Activated CD4-positive, alpha-beta memory T cell treated with anti-CD3 and anti-CD28 coated beads, Interleukin-2, amount 10 ng/mL, durations not matched to agents 7 days and 5 days (primary cell): Measurements from ENCODE around the gene QRICH1. TPM values are rescaled to one million over a fixed set of nuclear protein-coding genes. Genes with fewer than 3 reads are reported as not detected.
"Not testable (repeated sequence)": the region's sequence is repeated elsewhere in the genome, so short reads cannot be mapped to it uniquely, and the experiment has no call there.

ENCODE experiments used
- CTCF ChIA-PET: fragments of 350-600 bp; sonication (Branson Sonifier 250); formaldehyde crosslinking; loops from one replicate; lab custom pipeline; 2021; ENCODE audit warnings: antibody characterized with exemption, inconsistent platforms; lab: Charles Lee
- POLR2A ChIA-PET: fragments of 350-600 bp; sonication (Branson Sonifier 250); formaldehyde crosslinking; loops from one replicate; lab custom pipeline; 2021; ENCODE audit warnings: antibody characterized with exemption; lab: Charles Lee
- DNase-seq: peaks from one replicate; pipeline ENCODE4 v3.0.0-alpha.2; 2020
- H3K27ac Mint-ChIP-seq: one replicate; pipeline ENCODE4 v1.8.0; 2021; ENCODE audit warnings: mild to moderate bottlenecking, mixed read lengths
- H3K27me3 Mint-ChIP-seq: one replicate; pipeline ENCODE4 v1.8.0; 2021; ENCODE audit warnings: mixed read lengths
- H3K36me3 Mint-ChIP-seq: one replicate; pipeline ENCODE4 v1.8.0; 2021; ENCODE audit warnings: low read depth, mixed read lengths
- H3K4me1 Mint-ChIP-seq: one replicate; pipeline ENCODE4 v1.8.0; 2021; ENCODE audit warnings: mixed read lengths
- H3K4me3 Mint-ChIP-seq: one replicate; pipeline ENCODE4 v1.8.0; 2021; ENCODE audit warnings: mild to moderate bottlenecking, mixed read lengths
- H3K9me3 Mint-ChIP-seq: one replicate; pipeline ENCODE4 v1.8.0; 2021; ENCODE audit warnings: mixed read lengths
- total RNA-seq, 2 experiments: library from RNA; stranded (reverse); gene quantifications; one replicate each; pipeline ENCODE4 v1.2.3, GENCODE V29; 2021

The QRICH1 gene
- total RNA-seq, 2 experiments from 2014 or later: 136 to 140 TPM

DNA sequence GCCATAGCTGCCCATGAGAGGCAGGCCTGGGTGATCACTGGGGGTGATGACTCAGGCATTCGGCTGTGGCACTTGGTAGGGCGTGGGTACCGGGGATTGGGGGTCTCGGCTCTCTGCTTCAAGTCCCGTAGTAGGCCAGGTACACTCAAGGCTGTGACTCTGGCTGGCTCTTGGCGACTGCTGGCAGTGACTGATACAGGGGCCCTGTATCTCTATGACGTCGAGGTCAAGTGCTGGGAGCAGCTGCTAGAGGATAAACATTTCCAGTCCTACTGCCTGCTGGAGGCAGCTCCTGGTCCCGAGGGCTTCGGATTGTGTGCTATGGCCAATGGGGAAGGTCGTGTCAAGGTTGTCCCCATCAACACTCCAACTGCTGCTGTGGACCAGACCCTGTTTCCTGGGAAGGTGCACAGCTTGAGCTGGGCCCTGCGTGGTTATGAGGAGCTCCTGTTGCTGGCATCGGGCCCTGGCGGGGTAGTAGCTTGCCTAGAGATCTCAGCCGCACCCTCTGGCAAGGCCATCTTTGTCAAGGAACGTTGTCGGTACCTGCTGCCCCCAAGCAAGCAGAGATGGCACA is 81.3 kb downstream of the QRICH1 start:
- CTCF ChIA-PET: interaction anchor here (1.3 to 2.4 kb wide), 5 partner anchors 9 to 25 kb away, joined by 3 to 16 read pairs (median 4); partner anchors contain the start of gene P4HTM
- POLR2A ChIA-PET: interaction anchor here (3.2 to 15.9 kb wide), 2 partner anchors 8 to 24 kb away, joined by 41 to 190 read pairs; partner anchors contain the start of genes NDUFAF3 and P4HTM

GRCh38 chr3:49009396-49009795 is 84.5 kb downstream of the QRICH1 start:
- H3K9me3 Mint-ChIP-seq: no peaks in the 10 kb centered on the region
- H3K36me3 Mint-ChIP-seq: peaks cover 35% of the 10 kb centered on the region
- peaks cover 36% of the 10 kb centered on the region for H3K4me1 Mint-ChIP-seq
- no peak overlapping the region for H3K27ac Mint-ChIP-seq
- H3K4me3 Mint-ChIP-seq: peak overlapping the region; percentile 51
- H3K27me3 Mint-ChIP-seq: no peaks in the 10 kb centered on the region
- CTCF ChIA-PET: interaction anchor here (4.4 to 6.6 kb wide), 2 partner anchors 11 to 21 kb away, joined by 117 to 124 read pairs; partner anchors contain the start of genes DALRD3, NDUFAF3 and P4HTM
- no peak for DNase-seq
- POLR2A ChIA-PET: interaction anchor here (2.8 to 6.2 kb wide), 3 partner anchors 12 to 90 kb away, joined by 22 to 309 read pairs (median 134); partner anchors contain the start of genes ARIH2, DALRD3, NDUFAF3 and P4HTM

More for the DNA sequence above, 81.3 kb downstream of the QRICH1 start:
- H3K4me3 Mint-ChIP-seq: no peak overlapping the region
- H3K36me3 Mint-ChIP-seq: peaks cover 46% of the 10 kb centered on the region
- H3K4me1 Mint-ChIP-seq: peaks cover 40% of the 10 kb centered on the region
- H3K27ac Mint-ChIP-seq: no peak overlapping the region
- no peaks in the 10 kb centered on the region for H3K9me3 Mint-ChIP-seq
- H3K27me3 Mint-ChIP-seq: no peaks in the 10 kb centered on the region
- no peak for DNase-seq

DNA sequence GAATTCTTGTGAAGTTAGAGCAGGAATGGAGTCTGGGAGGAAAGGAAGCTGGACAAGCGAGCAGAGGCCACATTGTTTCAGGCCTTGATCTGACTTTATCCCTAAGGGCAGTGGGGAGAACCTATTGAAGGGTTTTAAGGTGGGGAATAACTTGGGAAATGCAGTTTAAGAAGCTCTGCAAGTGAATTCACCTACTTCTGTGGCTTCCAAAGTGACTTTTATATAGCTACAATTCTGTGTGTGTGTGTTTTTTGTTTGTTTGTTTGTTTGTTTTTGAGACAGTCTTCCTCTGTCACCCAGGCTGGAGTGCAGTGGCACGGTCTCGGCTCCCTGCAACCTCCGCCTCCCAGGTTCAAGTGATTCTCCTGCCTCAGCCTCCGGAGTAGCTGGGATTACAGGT is 85.2 kb downstream of the QRICH1 start:
- CTCF ChIA-PET: interaction anchor here (0.6 to 6.6 kb wide), 5 partner anchors 12 to 293 kb away, joined by 3 to 124 read pairs (median 15); partner anchors contain the start of genes DALRD3, IMPDH2, NDUFAF3 and P4HTM
- H3K9me3 Mint-ChIP-seq, DNase-seq, H3K27me3 Mint-ChIP-seq: not testable (repeated sequence)
- peaks cover 31% of the 10 kb centered on the region for H3K36me3 Mint-ChIP-seq
- H3K27ac Mint-ChIP-seq: peak overlapping the region; percentile 99
- peaks cover 34% of the 10 kb centered on the region for H3K4me1 Mint-ChIP-seq
- POLR2A ChIA-PET: interaction anchor here (2.1 to 6.2 kb wide), 8 partner anchors 12 to 162 kb away, joined by 7 to 309 read pairs (median 32); partner anchors contain the start of genes ARIH2, DALRD3, IMPDH2 and NDUFAF3
- peak overlapping the region; percentile 99 for H3K4me3 Mint-ChIP-seq

DNA sequence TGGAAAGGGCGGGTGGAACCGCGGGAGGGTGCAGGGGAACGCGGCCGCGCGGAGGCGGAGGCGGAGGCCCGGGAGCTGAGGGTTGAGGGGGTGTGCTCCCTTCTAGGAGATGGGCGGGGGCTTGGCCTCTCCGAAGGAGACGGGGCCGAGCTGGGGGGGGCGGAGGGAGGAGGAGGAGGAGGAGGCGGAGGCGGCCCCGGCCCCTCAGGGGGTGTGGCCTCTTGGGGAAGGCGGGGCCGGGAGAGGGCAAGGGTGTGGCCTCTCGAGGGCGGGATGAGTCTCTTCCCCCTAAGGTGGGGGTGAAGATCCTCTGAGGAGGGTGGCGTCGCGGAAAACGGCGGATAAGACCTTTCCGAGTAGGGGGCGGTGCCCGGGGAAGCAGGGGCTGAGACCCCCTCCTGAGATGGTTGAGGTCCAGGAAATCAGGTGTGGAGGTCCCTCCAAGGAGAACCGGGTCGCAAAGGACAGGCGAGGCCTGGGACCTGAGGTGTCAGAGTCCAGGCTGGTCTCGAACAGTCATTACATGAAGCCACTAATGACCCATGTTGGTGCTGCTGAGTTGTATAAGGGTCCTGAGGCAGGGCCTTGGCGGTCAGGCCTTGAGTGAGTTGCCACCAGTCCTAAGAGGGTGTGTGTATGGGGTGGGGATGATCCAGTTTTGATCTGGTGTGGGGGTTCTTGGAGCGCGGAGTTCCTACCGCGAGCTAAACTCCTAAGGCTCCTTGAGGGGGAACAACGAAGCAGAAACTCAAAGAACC is 85.9 kb downstream of the QRICH1 start:
- peaks cover 26% of the 10 kb centered on the region for H3K36me3 Mint-ChIP-seq
- ChIA-PET CTCF (interaction anchor here (0.6 to 6.6 kb wide), 17 partner anchors 12 to 919 kb away, joined by 3 to 124 read pairs (median 4); partner anchors contain the start of genes ARIH2, DALRD3, IMPDH2 and NDUFAF3), POLR2A (interaction anchor here (0.7 to 6.2 kb wide), 16 partner anchors 11 to 767 kb away, joined by 3 to 309 read pairs (median 8); partner anchors contain the start of genes ARIH2, DAG1, DALRD3 and IMPDH2)
- H3K4me3 Mint-ChIP-seq: peak overlapping the region; percentile 99
- peaks cover 31% of the 10 kb centered on the region for H3K4me1 Mint-ChIP-seq
- no peaks in the 10 kb centered on the region for H3K9me3 Mint-ChIP-seq
- peak; percentile 93 for DNase-seq
- H3K27ac Mint-ChIP-seq: peak overlapping the region; percentile 99
- H3K27me3 Mint-ChIP-seq: no peaks in the 10 kb centered on the region

DNA sequence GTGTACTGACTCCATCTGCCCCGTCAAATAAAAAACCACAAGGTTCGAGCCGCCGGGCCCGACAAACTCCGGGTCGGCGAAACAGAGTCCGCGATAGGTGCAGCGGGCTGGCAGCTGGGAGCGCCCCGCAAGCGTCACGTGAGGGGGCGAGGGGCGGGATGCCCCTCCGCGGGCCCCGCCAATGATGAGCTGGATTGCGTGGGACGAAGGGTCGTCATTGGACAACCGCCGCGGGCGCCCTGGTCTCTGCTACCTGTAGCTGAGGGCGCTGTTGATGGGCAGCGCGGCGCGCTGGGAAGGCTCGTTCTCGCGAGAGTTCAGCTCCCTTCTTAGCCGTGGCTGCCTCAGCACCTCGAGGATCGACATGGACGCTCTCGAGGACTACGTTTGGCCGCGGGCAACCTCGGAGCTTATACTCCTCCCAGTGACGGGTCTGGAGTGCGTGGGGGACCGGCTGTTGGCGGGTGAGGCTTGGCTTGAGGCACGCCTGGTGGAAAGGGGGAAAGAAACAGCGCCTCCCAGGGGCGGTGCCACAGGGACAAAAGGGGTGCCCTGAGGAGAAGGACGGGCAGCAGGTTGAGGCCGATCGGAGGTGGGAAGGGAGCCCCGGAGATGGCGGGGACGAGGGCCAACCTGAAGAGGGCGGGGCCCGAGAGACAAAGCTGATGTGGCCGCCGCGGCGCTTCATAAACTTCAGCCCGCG is 86.7 kb downstream of the QRICH1 start, which contains the start of gene WDR6:
Gene WDR6, plus strand, starts transcription at position 324 of the 703 bp plus-strand sequence. Its CDS starts 41 bp downstream, at position 365.
- peaks cover 34% of the 10 kb centered on the region for H3K4me1 Mint-ChIP-seq
- ChIA-PET POLR2A (interaction anchor here (0.7 to 6.2 kb wide), 23 partner anchors 10 to 766 kb away, joined by 3 to 309 read pairs (median 4); partner anchors contain the start of genes ARIH2, DAG1, DALRD3 and IMPDH2), CTCF (interaction anchor here (0.5 to 6.6 kb wide), 26 partner anchors 11 to 918 kb away, joined by 3 to 124 read pairs (median 4); partner anchors contain the start of genes ARIH2, DALRD3, IMPDH2 and IP6K2)

GRCh38 chr3:49006408-49007067 is 87.3 kb downstream of the QRICH1 start:
- H3K9me3 Mint-ChIP-seq: no peaks in the 10 kb centered on the region
- peaks cover 32% of the 10 kb centered on the region for H3K4me1 Mint-ChIP-seq
- H3K36me3 Mint-ChIP-seq: peaks cover 17% of the 10 kb centered on the region
- peak overlapping the region; percentile 99 for H3K27ac Mint-ChIP-seq
- POLR2A ChIA-PET: interaction anchor here (0.7 to 6.2 kb wide), 19 partner anchors 10 to 464 kb away, joined by 3 to 309 read pairs (median 7); partner anchors contain the start of genes ARIH2, DAG1, DALRD3 and IMPDH2
- H3K4me3 Mint-ChIP-seq: peak overlapping the region; percentile 99
- no peak for DNase-seq
- no peaks in the 10 kb centered on the region for H3K27me3 Mint-ChIP-seq
- CTCF ChIA-PET: interaction anchor here (0.5 to 6.6 kb wide), 25 partner anchors 11 to 1045 kb away, joined by 3 to 124 read pairs (median 4); partner anchors contain the start of genes ARIH2, DALRD3, IMPDH2 and IP6K2

More for the DNA sequence above, 86.7 kb downstream of the QRICH1 start, which contains the start of gene WDR6:
- Mint-ChIP-seq H3K27ac (peak within 1 kb of the TSS; percentile 99), H3K4me3 (peak within 1 kb of the TSS; percentile 99), H3K27me3 (no peaks in the 10 kb centered on the region), H3K36me3 (peaks cover 24% of the 10 kb centered on the region), H3K9me3 (no peaks in the 10 kb centered on the region)
- DNase-seq: peak; percentile 98

DNA sequence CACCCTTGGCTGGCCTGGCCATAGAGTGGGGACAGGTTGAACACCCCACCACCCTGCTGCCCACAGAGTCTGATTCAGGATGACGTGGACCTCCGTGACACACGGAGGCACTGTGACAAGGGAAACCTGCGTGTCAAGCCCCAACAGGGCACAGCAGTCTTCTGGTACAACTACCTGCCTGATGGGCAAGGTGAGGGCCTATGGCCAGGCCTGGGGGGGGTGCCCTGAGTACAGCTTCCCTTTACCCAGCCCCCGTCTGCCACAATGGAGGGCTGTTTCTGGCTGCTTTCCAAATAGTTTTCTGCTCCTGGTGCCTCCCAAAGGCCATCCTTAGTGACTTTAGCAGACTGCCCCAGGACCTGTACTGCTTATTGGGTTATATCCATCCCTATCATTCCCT is 87.9 kb downstream of the QRICH1 start:
- H3K4me1 Mint-ChIP-seq: peaks cover 33% of the 10 kb centered on the region
- peak overlapping the region; percentile 99 for H3K27ac Mint-ChIP-seq
- H3K27me3 Mint-ChIP-seq: no peaks in the 10 kb centered on the region
- H3K36me3 Mint-ChIP-seq: peaks cover 16% of the 10 kb centered on the region
- no peak for DNase-seq
- CTCF ChIA-PET: interaction anchor here (1.2 to 6.6 kb wide), 3 partner anchors 15 to 410 kb away, joined by 4 to 124 read pairs (median 117); partner anchors contain the start of genes DALRD3, NDUFAF3 and P4HTM
- peak overlapping the region; percentile 99 for H3K4me3 Mint-ChIP-seq
- H3K9me3 Mint-ChIP-seq: no peaks in the 10 kb centered on the region
- POLR2A ChIA-PET: interaction anchor here (3.0 to 6.2 kb wide), 6 partner anchors 9 to 88 kb away, joined by 9 to 309 read pairs (median 38); partner anchors contain the start of genes DALRD3, IMPDH2, NDUFAF3 and P4HTM

DNA sequence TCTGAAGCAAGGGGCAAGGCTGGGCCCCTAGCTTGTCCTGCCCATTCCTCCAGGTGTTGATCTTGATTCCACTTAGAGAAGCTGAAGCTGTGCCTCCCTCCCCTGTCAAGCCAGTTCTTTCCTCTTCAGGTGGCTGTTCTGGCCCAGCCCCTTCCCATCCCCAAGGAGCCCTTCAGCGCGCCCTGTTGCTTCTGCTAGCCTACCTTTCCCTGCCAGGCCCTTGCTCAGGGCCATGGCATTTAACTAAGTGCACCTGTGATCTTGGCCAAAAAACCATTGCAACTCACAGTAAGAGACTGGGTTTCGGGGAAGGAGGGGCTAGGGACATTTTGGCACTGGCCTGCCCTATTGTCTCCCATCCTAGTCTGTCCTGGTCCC is 88.6 kb downstream of the QRICH1 start:
- POLR2A ChIA-PET: interaction anchor here (3.0 to 6.2 kb wide), 3 partner anchors 16 to 31 kb away, joined by 9 to 309 read pairs (median 134); partner anchors contain the start of genes DALRD3, NDUFAF3 and P4HTM

GRCh38 chr3:49004352-49005302 is 89.2 kb downstream of the QRICH1 start:
- Mint-ChIP-seq H3K27me3 (no peaks in the 10 kb centered on the region), H3K36me3 (peaks cover 16% of the 10 kb centered on the region), H3K9me3 (no peaks in the 10 kb centered on the region), H3K27ac (no peak overlapping the region), H3K4me1 (peaks cover 35% of the 10 kb centered on the region), H3K4me3 (no peak overlapping the region)
- DNase-seq: no peak
- CTCF ChIA-PET: interaction anchor here (1.1 to 6.6 kb wide), 2 partner anchors 9 to 16 kb away, joined by 3 to 124 read pairs; partner anchors contain the start of gene P4HTM
- POLR2A ChIA-PET: interaction anchor here (5.8 to 6.2 kb wide), 2 partner anchors 15 to 17 kb away, joined by 134 to 309 read pairs; partner anchors contain the start of genes DALRD3, NDUFAF3 and P4HTM

More for the DNA sequence above, 88.6 kb downstream of the QRICH1 start:
- no peaks in the 10 kb centered on the region for H3K27me3 Mint-ChIP-seq
- no peaks in the 10 kb centered on the region for H3K9me3 Mint-ChIP-seq
- no peak overlapping the region for H3K4me3 Mint-ChIP-seq
- CTCF ChIA-PET: interaction anchor here (6.6 kb wide), 1 partner anchor 17 kb away, joined by 124 read pairs; the partner anchor contains the start of gene P4HTM
- H3K27ac Mint-ChIP-seq: no peak overlapping the region
- H3K4me1 Mint-ChIP-seq: peaks cover 35% of the 10 kb centered on the region
- H3K36me3 Mint-ChIP-seq: peaks cover 16% of the 10 kb centered on the region
- no peak for DNase-seq

- no peak for DNase-seq
- ChIA-PET CTCF (no interaction called here), POLR2A (interaction anchor here (1.4 kb wide), 1 partner anchor 21 kb away, joined by 5 read pairs; the partner anchor contains the start of gene NDUFAF3)
- Mint-ChIP-seq H3K27me3 (no peaks in the 10 kb centered on the region), H3K4me3 (no peak overlapping the region), H3K4me1 (peaks cover 10% of the 10 kb centered on the region), H3K9me3 (no peaks in the 10 kb centered on the region), H3K36me3 (no peaks in the 10 kb centered on the region), H3K27ac (no peak overlapping the region)
Observed at GRCh38 chr3:49001155-49001554, 92.7 kb downstream of the QRICH1 start.
